H1 (cell line): ENCODE data around the gene ZHX3. TPM values are rescaled to one million over a fixed set of nuclear protein-coding genes. Genes with fewer than 3 reads are reported as not detected.

ENCODE experiments used
- CTCF ChIA-PET: fragments of 300-600 bp; sonication (Branson Sonifier 250); formaldehyde crosslinking; loops from one replicate; lab custom pipeline; 2021; ENCODE audit not compliant: partially characterized antibody; lab: Charles Lee
- POLR2A ChIA-PET: fragments of 300-600 bp; sonication (Branson Sonifier 250); formaldehyde crosslinking; loops from one replicate; lab custom pipeline; 2021; ENCODE audit warnings: inconsistent platforms; ENCODE audit not compliant: partially characterized antibody; lab: Charles Lee
- DNase-seq, 2 experiments: peaks; one replicate each; pipeline versions ENCODE4 v3.0.0 to v3.0.0-alpha.2; 2010 to 2022; ENCODE audit warnings: low spot score in 2 of 2, low read depth in 1 of 2, mixed read lengths in 1 of 2
- FAIRE-seq: peaks from 2 replicates; lab custom pipeline; 2011; peaks lifted over from hg19 to GRCh38; lab: Jason Lieb, UNC
- H2AFZ ChIP-seq: 2 replicates; pipeline ENCODE4 v1.8.1; 2012; ENCODE audit warnings: low read length, inconsistent platforms
- H2AK5ac ChIP-seq: 2 replicates; pipeline ENCODE4 v1.6.1; 2013; ENCODE audit warnings: low read depth, low read length
- H2BK120ac ChIP-seq: replicated peaks from 2 replicates; pipeline ENCODE3; 2013; ENCODE audit warnings: low read depth, low read length, inconsistent platforms
- H2BK12ac ChIP-seq: 2 replicates; pipeline ENCODE4 v1.6.1; 2013; ENCODE audit warnings: low read depth, low read length
- H2BK15ac ChIP-seq: 2 replicates; pipeline ENCODE4 v1.6.1; 2013; ENCODE audit warnings: low read length
- H2BK20ac ChIP-seq: 2 replicates; pipeline ENCODE4 v1.6.1; 2013; ENCODE audit warnings: low read length
- H2BK5ac ChIP-seq: 2 replicates; pipeline ENCODE4 v1.6.1; 2013; ENCODE audit warnings: low read depth, low read length
- H3K14ac ChIP-seq: 2 replicates; pipeline ENCODE4 v1.6.1; 2013; ENCODE audit warnings: inconsistent platforms; ENCODE audit not compliant: insufficient read length
- H3K18ac ChIP-seq: 2 replicates; pipeline ENCODE4 v1.6.1; 2013; ENCODE audit warnings: low read length; ENCODE audit errors: extremely low read depth
- H3K23ac ChIP-seq: 2 replicates; pipeline ENCODE4 v1.6.1; 2013; ENCODE audit warnings: inconsistent platforms; ENCODE audit not compliant: insufficient read length
- H3K23me2 ChIP-seq: 2 replicates; pipeline ENCODE4 v1.6.1; 2013; ENCODE audit warnings: low read depth, low read length
- H3K27ac ChIP-seq: 2 replicates; pipeline ENCODE4 v1.6.1; 2011; ENCODE audit warnings: low read depth, low read length, inconsistent platforms
- H3K27me3 ChIP-seq, 4 experiments: replicated peaks in 1 of 4; 1 replicate in 1 of 4; 2 replicates in 3 of 4; pipeline versions ENCODE4 v1.6.1 to v1.8.1; 2011 to 2013; ENCODE audit warnings: low read length in 3 of 4, mild to moderate bottlenecking in 3 of 4, inconsistent platforms in 2 of 4, mixed read lengths in 2 of 4, moderate library complexity in 1 of 4; ENCODE audit not compliant: control insufficient read depth in 3 of 4, insufficient read depth in 3 of 4; ENCODE audit errors: extremely low read depth in 1 of 4
- H3K36me3 ChIP-seq, 4 experiments: 2 replicates each; pipeline versions ENCODE4 v1.6.1 to v1.8.1; 2011 to 2013; ENCODE audit warnings: mild to moderate bottlenecking in 4 of 4, low read length in 3 of 4, moderate library complexity in 2 of 4, control low read depth in 1 of 4, inconsistent platforms in 1 of 4; ENCODE audit not compliant: insufficient read depth in 4 of 4, control insufficient read depth in 2 of 4
- H3K4ac ChIP-seq: replicated peaks from 2 replicates; pipeline ENCODE3; 2013; ENCODE audit warnings: low read length, low read depth, mixed read lengths, inconsistent platforms; ENCODE audit not compliant: insufficient read length
- H3K4me1 ChIP-seq, 4 experiments: replicated peaks in 1 of 4; 1 replicate in 1 of 4; 2 replicates in 3 of 4; pipeline versions ENCODE4 v1.6.1 to v1.8.1; 2011 to 2013; ENCODE audit warnings: low read length in 3 of 4, inconsistent platforms in 2 of 4, mixed read lengths in 1 of 4; ENCODE audit not compliant: insufficient read depth in 4 of 4, control insufficient read depth in 3 of 4
- H3K4me2 ChIP-seq, 2 experiments: 2 replicates each; pipeline versions ENCODE4 v1.6.1 to v1.8.1; 2011 to 2013; ENCODE audit warnings: low read depth in 2 of 2, low read length in 2 of 2, control low read depth in 1 of 2, inconsistent platforms in 1 of 2, mild to moderate bottlenecking in 1 of 2; ENCODE audit not compliant: insufficient read depth in 1 of 2
- H3K4me3 ChIP-seq, 4 experiments: fragments of 200-600, 300-600 bp in 1 of 4; sonication (generic), shearing (Covaris generic), sonication (Bioruptor Twin) in 1 of 4; 2 replicates each; pipeline versions ENCODE4 v1.5.1 to v1.8.1; 2011 to 2016; ENCODE audit warnings: low read length in 4 of 4, low read depth in 3 of 4, control low read depth in 2 of 4, inconsistent platforms in 2 of 4, mild to moderate bottlenecking in 2 of 4, mixed read lengths in 1 of 4, moderate library complexity in 1 of 4; ENCODE audit not compliant: insufficient read depth in 2 of 4; ENCODE audit errors: extremely low read depth in 1 of 4
- H3K56ac ChIP-seq: replicated peaks from 2 replicates; pipeline ENCODE3; 2013; ENCODE audit warnings: low read depth, mild to moderate bottlenecking, mixed read lengths, low read length, inconsistent platforms; ENCODE audit not compliant: insufficient read length
- H3K79me1 ChIP-seq: 2 replicates; pipeline ENCODE4 v1.6.1; 2013; ENCODE audit warnings: low read depth, low read length, control low read depth
- H3K79me2 ChIP-seq, 2 experiments: 2 replicates each; pipeline versions ENCODE4 v1.6.1 to v1.8.1; 2012 to 2013; ENCODE audit warnings: low read length in 2 of 2, mild to moderate bottlenecking in 2 of 2, inconsistent platforms in 1 of 2; ENCODE audit not compliant: insufficient read depth in 2 of 2, control insufficient read depth in 1 of 2
- H3K9ac ChIP-seq, 4 experiments: replicated peaks in 1 of 4; 1 replicate in 1 of 4; 2 replicates in 3 of 4; pipeline versions ENCODE4 v1.6.1 to v1.8.1; 2011 to 2013; ENCODE audit warnings: low read depth in 3 of 4, low read length in 3 of 4, control low read depth in 2 of 4, mild to moderate bottlenecking in 2 of 4, moderate library complexity in 2 of 4, inconsistent platforms in 1 of 4; ENCODE audit errors: extremely low read depth in 1 of 4
- H3K9me3 ChIP-seq, 2 experiments: 2 replicates each; pipeline versions ENCODE4 v1.6.1 to v1.8.1; 2012 to 2013; ENCODE audit warnings: mild to moderate bottlenecking in 2 of 2, moderate library complexity in 2 of 2, control low read depth in 1 of 2, inconsistent platforms in 1 of 2, low read depth in 1 of 2, low read length in 1 of 2, mixed read lengths in 1 of 2; ENCODE audit not compliant: insufficient read depth in 2 of 2
- H4K20me1 ChIP-seq, 2 experiments: replicated peaks in 1 of 2; 2 replicates each; pipeline versions ENCODE3 to v1.8.1; 2011 to 2013; ENCODE audit warnings: inconsistent platforms in 2 of 2, low read length in 2 of 2, mild to moderate bottlenecking in 1 of 2; ENCODE audit not compliant: insufficient read depth in 2 of 2, control insufficient read depth in 1 of 2
- H4K5ac ChIP-seq: 2 replicates; pipeline ENCODE4 v1.6.1; 2013; ENCODE audit warnings: low read length, low read depth, mixed read lengths, inconsistent platforms; ENCODE audit not compliant: insufficient read length
- H4K8ac ChIP-seq: 2 replicates; pipeline ENCODE4 v1.8.0; 2013; ENCODE audit warnings: mild to moderate bottlenecking, moderate library complexity, low read length, inconsistent platforms; ENCODE audit not compliant: insufficient read depth; ENCODE audit errors: extremely low read depth
- H4K91ac ChIP-seq: replicated peaks from 2 replicates; pipeline ENCODE3; 2013; ENCODE audit warnings: low read length, mixed read lengths, inconsistent platforms; ENCODE audit not compliant: insufficient read length
- ATF3 ChIP-seq: IDR thresholded peaks from 2 replicates; pipeline ENCODE4 v1.6.1; 2011; ENCODE audit warnings: low read depth, mild to moderate bottlenecking, low read length; ENCODE audit not compliant: insufficient read depth
- BACH1 ChIP-seq: IDR thresholded peaks from 2 replicates; pipeline ENCODE4 v1.6.1; 2012; ENCODE audit warnings: low read length, improper control_type of control experiment
- BCL11A ChIP-seq, 2 experiments: IDR thresholded peaks; one replicate each; pipeline ENCODE4 v1.6.1; 2011; ENCODE audit warnings: low read depth in 2 of 2, low read length in 2 of 2, mild to moderate bottlenecking in 2 of 2
- CHD2 ChIP-seq: IDR thresholded peaks from 2 replicates; pipeline ENCODE4 v1.6.1; 2012; ENCODE audit warnings: low read length, improper control_type of control experiment
- EP300 ChIP-seq, 2 experiments: IDR thresholded peaks; 1 replicate in 1 of 2; 2 replicates in 1 of 2; pipeline ENCODE4 v1.6.1; 2011 to 2012; ENCODE audit warnings: low read depth in 2 of 2, low read length in 2 of 2, mild to moderate bottlenecking in 2 of 2, borderline replicate concordance in 1 of 2, inconsistent platforms in 1 of 2, moderate library complexity in 1 of 2
- HDAC6 ChIP-seq: IDR thresholded peaks from one replicate; pipeline ENCODE4 v1.7.1; 2012; ENCODE audit warnings: low read depth, mild to moderate bottlenecking, inconsistent platforms, low read length, moderate library complexity
- JUN ChIP-seq: IDR thresholded peaks from 2 replicates; pipeline ENCODE4 v1.6.1; 2011; ENCODE audit warnings: low read depth, mild to moderate bottlenecking, improper control_type of control experiment, low read length
- MAFK ChIP-seq: IDR thresholded peaks from 2 replicates; pipeline ENCODE4 v1.6.1; 2012; ENCODE audit warnings: low read depth, mild to moderate bottlenecking, improper control_type of control experiment, low read length
- POLR2A ChIP-seq, 2 experiments: IDR thresholded peaks; 1 replicate in 1 of 2; 2 replicates in 1 of 2; pipeline ENCODE4 v1.6.1; 2011; ENCODE audit warnings: low read depth in 2 of 2, low read length in 2 of 2, mild to moderate bottlenecking in 2 of 2; ENCODE audit errors: control extremely low read depth in 1 of 2
- POU5F1 ChIP-seq: IDR thresholded peaks from 2 replicates; pipeline ENCODE4 v1.6.1; 2011; ENCODE audit warnings: low read depth, mild to moderate bottlenecking, low read length, moderate library complexity
- SAP30 ChIP-seq: fragments of 300-600 bp; sonication (generic); IDR thresholded peaks from 2 replicates; pipeline ENCODE4 v1.7.1; 2012; ENCODE audit warnings: low read length, moderate library complexity, mild to moderate bottlenecking, inconsistent platforms; ENCODE audit not compliant: insufficient read depth, insufficient replicate concordance
- SRF ChIP-seq: IDR thresholded peaks from 2 replicates; pipeline ENCODE4 v1.6.1; 2011; ENCODE audit warnings: mild to moderate bottlenecking, low read depth, low read length, moderate library complexity
- SUZ12 ChIP-seq: fragments of 200-600 bp; sonication (generic); IDR thresholded peaks from 2 replicates; pipeline ENCODE4 v1.6.1; 2012; ENCODE audit warnings: mild to moderate bottlenecking, inconsistent platforms, low read length, moderate library complexity, mixed read lengths
- TBP ChIP-seq: IDR thresholded peaks from 2 replicates; pipeline ENCODE4 v1.6.1; 2011; ENCODE audit warnings: low read depth, low read length, improper control_type of control experiment
- TCF12 ChIP-seq: IDR thresholded peaks from 2 replicates; pipeline ENCODE4 v1.6.1; 2011; ENCODE audit warnings: low read depth, mild to moderate bottlenecking, low read length
- WGBS, 2 experiments: shearing (Covaris generic) in 1 of 2; methylation state at CpG; one replicate each; pipeline versions ENCODE4 v1.1.6 to v1.1.7; 2013 to 2015; ENCODE audit warnings: low lambda C conversion rate in 2 of 2, mixed read lengths in 2 of 2, inconsistent platforms in 1 of 2, low coverage in 1 of 2, missing lambda C conversion rate in 1 of 2; ENCODE audit not compliant: insufficient replicate concordance in 2 of 2, insufficient coverage in 1 of 2, insufficient read length in 1 of 2; ENCODE audit errors: extremely low coverage in 1 of 2, missing lambda C conversion rate in 1 of 2; 5-methylcytosine and 5-hydroxymethylcytosine counted together
- polyA plus RNA-seq, 7 experiments: library from polyadenylated mRNA; depleted of rRNA in 3 of 7; stranded (reverse) in 5 of 7; unstranded in 2 of 7; fragments of >200 nt in 5 of 7; fragments of 200-250 nt in 2 of 7; gene quantifications; 1 replicate in 5 of 7; 2 replicates in 1 of 7; 4 replicates in 1 of 7; pipeline versions ENCODE4 v1.2.1 to v1.2.3, GENCODE V29; 2011 to 2013; ENCODE audit warnings: missing spikeins in 2 of 7, mixed read lengths in 2 of 7
- total RNA-seq: library from RNA; stranded (reverse); fragmentation: NEBNext Ultra II Directional; extraction: Animal tissue kit (Norgen Biotek cat#: 25700); gene quantifications from 2 replicates; pipeline ENCODE4 v1.2.1, GENCODE V29; 2021

ZHX3 gene
- total and polyA plus RNA-seq, 2 of the 8 experiments (the other 6 are each of a cell fraction or from before 2014, with no cell fraction given): 1.00 to 7.8 TPM

DNA sequence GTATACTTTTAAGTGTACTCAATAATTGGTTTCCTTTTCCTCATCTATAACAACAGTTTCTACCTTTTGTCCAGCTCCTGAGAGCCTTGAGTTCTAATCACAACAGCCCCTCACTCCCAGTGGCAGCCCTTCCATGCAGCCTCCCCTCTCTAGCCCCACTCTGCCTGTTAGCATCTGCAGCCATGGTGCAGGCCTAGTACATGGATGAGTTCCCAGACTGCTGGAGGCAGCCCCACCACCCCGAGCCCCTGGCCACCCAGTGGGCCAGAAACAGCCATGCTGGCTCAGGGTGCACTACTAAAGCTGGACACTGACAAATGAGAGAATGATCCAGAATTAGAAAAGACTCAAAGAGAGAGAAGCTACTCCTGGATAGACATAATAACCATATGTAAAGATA, 13.4 kb upstream of the ZHX3 start:
- H3K27me3 ChIP-seq: no peaks in the 10 kb centered on the region
- 100% methylated on average over 1 of the region's 1 CpG; no CpG with 5 or more reads in 1 of the 2 experiments for WGBS, 2 experiments
- H3K23ac ChIP-seq: no peak overlapping the region
- no peak overlapping the region for H4K8ac ChIP-seq
- H2BK120ac ChIP-seq: no peak overlapping the region
- H3K4ac ChIP-seq: no peak overlapping the region
- FAIRE-seq: no peak
- H4K5ac ChIP-seq: no peak overlapping the region
- H3K79me1 ChIP-seq: no peaks in the 10 kb centered on the region
- POLR2A ChIA-PET: no interaction called here
- no peak overlapping the region for H3K14ac ChIP-seq
- H3K4me3 ChIP-seq: no peak overlapping the region
- no peak for DNase-seq
- H3K18ac ChIP-seq: no peak overlapping the region
- H2BK5ac ChIP-seq: no peak overlapping the region
- H2BK15ac ChIP-seq: no peak overlapping the region
- H4K20me1 ChIP-seq: no peaks in the 10 kb centered on the region
- H3K9ac ChIP-seq: no peak overlapping the region
- no peak overlapping the region for H2AFZ ChIP-seq
- no peaks in the 10 kb centered on the region for H3K36me3 ChIP-seq
- no peaks in the 10 kb centered on the region for H3K9me3 ChIP-seq
- no peak overlapping the region for H2AK5ac ChIP-seq
- no peak overlapping the region for H2BK12ac ChIP-seq
- H3K4me1 ChIP-seq: no peaks in the 10 kb centered on the region
- H3K4me2 ChIP-seq: no peak overlapping the region
- peaks cover 2% of the 10 kb centered on the region; the same call in 1 of the 2 replicates for H3K23me2 ChIP-seq
- CTCF ChIA-PET: interaction anchor here (1.3 to 3.2 kb wide), 3 partner anchors 8 to 196 kb away, joined by 3 to 16 read pairs (median 5); partner anchors contain the start of gene LPIN3
- H4K91ac ChIP-seq: no peak overlapping the region
- H3K27ac ChIP-seq: no peak overlapping the region
- H3K79me2 ChIP-seq: no peaks in the 10 kb centered on the region
- no peak overlapping the region for H3K56ac ChIP-seq
- no peak overlapping the region for H2BK20ac ChIP-seq
- no peak for TF ChIP-seq SRF
- TF ChIP-seq POU5F1: no peak
- TF ChIP-seq TCF12: no peak
- no peak for TF ChIP-seq TBP
- no peak for TF ChIP-seq ATF3
- no peak for TF ChIP-seq EP300 (IDR thresholded peaks at IDR 0.05; ENCODE audit: borderline replicate concordance in 1 of 2, low read depth in 2 of 2, low read length in 2 of 2)
- TF ChIP-seq POLR2A (IDR thresholded peaks at IDR 0.05; ENCODE audit: control extremely low read depth in 1 of 2, low read depth in 2 of 2, low read length in 2 of 2): no peak
- TF ChIP-seq BACH1: no peak
- no peak for TF ChIP-seq MAFK
- no peak for TF ChIP-seq HDAC6
- TF ChIP-seq SUZ12: no peak
- TF ChIP-seq JUN: no peak
- no peak for TF ChIP-seq CHD2
- TF ChIP-seq BCL11A (IDR thresholded peaks at IDR 0.05; ENCODE audit: low read depth in 2 of 2, low read length in 2 of 2): no peak
- TF ChIP-seq SAP30: no peak
